ENCODE results near the gene COMT.

Gene COMT

DNA sequence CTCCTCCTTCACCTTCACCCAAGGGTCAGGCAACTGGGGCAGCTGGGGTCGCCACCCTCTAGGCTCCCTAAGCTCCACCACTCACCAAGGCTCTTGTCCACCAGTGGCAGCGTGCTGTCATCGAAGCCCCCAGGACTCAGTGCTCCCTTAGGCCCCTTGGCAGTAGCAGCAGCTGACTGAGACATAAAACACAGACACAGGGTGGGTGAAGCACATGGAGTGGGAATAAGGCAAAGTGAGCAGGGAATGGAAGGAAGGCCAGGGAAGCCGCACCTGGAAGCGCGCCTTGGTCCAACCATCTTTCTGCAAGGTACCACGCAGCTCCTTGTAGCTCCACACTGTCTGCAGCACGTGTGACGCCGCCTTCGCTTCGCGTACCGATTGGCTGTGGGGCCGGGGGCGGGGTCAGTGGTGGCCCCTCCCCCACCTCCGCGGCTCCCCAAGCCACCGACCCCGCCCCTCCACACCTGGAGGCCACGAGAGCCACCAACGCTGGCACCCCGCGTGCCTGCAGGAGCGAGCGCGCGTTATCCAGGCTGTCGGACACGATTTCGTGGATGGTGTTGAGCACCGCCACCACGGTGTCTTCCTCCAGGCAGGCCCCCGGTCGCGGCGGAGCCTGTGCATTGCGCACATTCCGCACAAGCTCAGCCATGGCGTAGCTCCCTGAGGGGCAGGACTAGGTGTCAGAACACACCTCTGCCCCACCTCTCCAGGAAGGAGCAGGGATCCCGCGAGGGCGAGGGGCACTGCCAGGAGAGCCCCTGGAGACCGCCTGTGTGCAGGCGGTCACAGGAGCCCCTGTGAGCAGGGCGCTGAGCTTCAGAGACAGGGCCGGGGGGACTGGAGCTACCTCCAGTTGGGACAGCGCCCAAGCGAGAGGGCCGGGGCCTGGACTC is 31.3 kb downstream of the COMT start:
- Histone ChIP-seq H2BK15ac (ENCODE audit: low read depth, poor library complexity, severe bottlenecking) (no peak overlapping the region), H3K27me3 (ENCODE audit: control insufficient read depth in 1 of 2, insufficient read depth in 1 of 2, low read length in 2 of 2) (peaks cover 0 to 8% of the 10 kb centered on the region in 2 experiments), H3K9ac (ENCODE audit: low read length) (no peak overlapping the region), H2AFZ (ENCODE audit: low read depth, low read length) (no peak overlapping the region), H3K18ac (ENCODE audit: low read depth in 1 of 2, low read length in 2 of 2) (no peak overlapping the region), H3K36me3 (ENCODE audit: control insufficient read depth in 1 of 2, insufficient read depth in 2 of 2, low read depth in 1 of 2, low read length in 2 of 2) (peaks cover 16 to 72% of the 10 kb centered on the region in 2 experiments), H2BK5ac (ENCODE audit: low read depth, low read length, poor library complexity, severe bottlenecking) (no peak overlapping the region), H3K14ac (ENCODE audit: low read length in 2 of 2) (no peak overlapping the region), H4K91ac (ENCODE audit: low read length) (no peak overlapping the region), H4K8ac (ENCODE audit: low read length) (no peak overlapping the region), H3K9me3 (ENCODE audit: control insufficient read depth, low read length) (no peaks in the 10 kb centered on the region), H3K79me1 (replicated peaks; ENCODE audit: low read length, poor library complexity, severe bottlenecking) (no peaks in the 10 kb centered on the region), H3K4me2 (ENCODE audit: low read length, poor library complexity, severe bottlenecking) (no peak overlapping the region), H2BK120ac (ENCODE audit: low read depth, low read length) (no peak overlapping the region), H3K4me1 (ENCODE audit: control insufficient read depth, insufficient read depth, low read depth, low read length) (peaks cover 26% of the 10 kb centered on the region), H3K27ac (ENCODE audit: low read length, poor library complexity, severe bottlenecking) (no peak overlapping the region), H3K23ac (ENCODE audit: low read length in 2 of 2) (no peak overlapping the region), H3K4me3 (ENCODE audit: insufficient read depth in 1 of 2, low read depth in 1 of 2, low read length in 2 of 2) (no peak overlapping the region), H2BK12ac (ENCODE audit: low read length in 2 of 2) (no peak overlapping the region), H3K4ac (ENCODE audit: low read depth in 1 of 2, low read length in 2 of 2) (no peak overlapping the region), H2AK5ac (ENCODE audit: low read length, severe bottlenecking) (no peak overlapping the region)
- no peak for DNase-seq
- WGBS: 99% methylated on average over 50 of the region's 50 CpGs

DNA sequence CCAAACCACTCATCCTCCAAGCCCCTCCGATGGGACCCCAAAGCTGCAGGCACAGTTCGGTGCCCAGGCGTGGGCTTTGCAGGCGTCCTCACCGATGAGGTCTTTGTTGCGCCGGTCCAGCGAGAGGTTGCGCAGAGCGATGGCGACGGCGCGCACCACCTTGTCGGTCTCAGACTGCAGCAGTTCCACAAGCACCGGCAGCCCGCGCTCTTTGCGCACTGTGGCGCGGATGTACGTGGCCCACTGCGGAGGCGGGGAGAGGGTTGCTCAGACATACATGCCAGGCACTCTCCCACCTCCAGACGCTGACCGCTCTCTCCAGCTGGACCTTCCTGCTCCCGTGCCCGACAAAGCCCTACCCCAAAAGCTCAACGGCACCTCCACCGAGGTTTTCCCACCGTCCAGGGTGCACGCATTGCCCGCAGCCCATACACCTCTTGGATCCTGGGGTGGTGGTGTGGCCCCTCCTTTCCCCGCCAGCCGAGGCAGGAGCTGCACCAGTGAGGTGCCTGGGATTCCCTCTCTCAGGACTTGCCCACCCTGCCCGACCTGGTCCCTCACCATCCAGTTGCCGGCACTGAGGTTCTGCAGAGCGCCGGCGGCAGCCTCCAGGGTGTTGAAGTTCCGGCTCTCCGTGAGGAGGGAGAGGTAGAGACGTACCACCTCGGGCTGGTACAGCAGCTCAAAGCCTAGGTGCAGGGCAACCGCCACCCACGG is 32.1 kb downstream of the COMT start:
- H2BK120ac ChIP-seq (ENCODE audit: low read depth, low read length): no peak overlapping the region
- H3K14ac ChIP-seq (ENCODE audit: low read length in 2 of 2): no peak overlapping the region
- H3K4me2 ChIP-seq (ENCODE audit: low read length, poor library complexity, severe bottlenecking): no peak overlapping the region
- 98% methylated on average over 43 of the region's 46 CpGs for WGBS
- no peak overlapping the region for H4K8ac ChIP-seq (ENCODE audit: low read length)
- no peak overlapping the region for H2BK5ac ChIP-seq (ENCODE audit: low read depth, low read length, poor library complexity, severe bottlenecking)
- H3K4me1 ChIP-seq (ENCODE audit: control insufficient read depth, insufficient read depth, low read depth, low read length): peaks cover 26% of the 10 kb centered on the region
- H3K9ac ChIP-seq (ENCODE audit: low read length): no peak overlapping the region
- H3K4ac ChIP-seq (ENCODE audit: low read depth in 1 of 2, low read length in 2 of 2): no peak overlapping the region
- H3K23ac ChIP-seq (ENCODE audit: low read length in 2 of 2): no peak overlapping the region
- peaks cover 8 to 72% of the 10 kb centered on the region in 2 experiments for H3K36me3 ChIP-seq (ENCODE audit: control insufficient read depth in 1 of 2, insufficient read depth in 2 of 2, low read depth in 1 of 2, low read length in 2 of 2)
- H2AK5ac ChIP-seq (ENCODE audit: low read length, severe bottlenecking): no peak overlapping the region
- H2BK12ac ChIP-seq (ENCODE audit: low read length in 2 of 2): no peak overlapping the region
- no peak overlapping the region for H3K18ac ChIP-seq (ENCODE audit: low read depth in 1 of 2, low read length in 2 of 2)
- peaks cover 0 to 8% of the 10 kb centered on the region in 2 experiments for H3K27me3 ChIP-seq (ENCODE audit: control insufficient read depth in 1 of 2, insufficient read depth in 1 of 2, low read length in 2 of 2)
- no peak overlapping the region for H2AFZ ChIP-seq (ENCODE audit: low read depth, low read length)
- H3K27ac ChIP-seq (ENCODE audit: low read length, poor library complexity, severe bottlenecking): no peak overlapping the region
- H2BK15ac ChIP-seq (ENCODE audit: low read depth, poor library complexity, severe bottlenecking): no peak overlapping the region
- DNase-seq: no peak
- H3K79me1 ChIP-seq (replicated peaks; ENCODE audit: low read length, poor library complexity, severe bottlenecking): no peaks in the 10 kb centered on the region
- no peak overlapping the region for H4K91ac ChIP-seq (ENCODE audit: low read length)
- no peak overlapping the region for H3K4me3 ChIP-seq (ENCODE audit: insufficient read depth in 1 of 2, low read depth in 1 of 2, low read length in 2 of 2)
- no peaks in the 10 kb centered on the region for H3K9me3 ChIP-seq (ENCODE audit: control insufficient read depth, low read length)

- H3K4me2 ChIP-seq (ENCODE audit: low read length, poor library complexity, severe bottlenecking): no peak overlapping the region
- H3K27me3 ChIP-seq (ENCODE audit: control insufficient read depth in 1 of 2, insufficient read depth in 1 of 2, low read length in 2 of 2): peaks cover 0 to 8% of the 10 kb centered on the region in 2 experiments
- peak overlapping the region; percentile 22 for H4K8ac ChIP-seq (ENCODE audit: low read length)
- no peak overlapping the region for H2BK5ac ChIP-seq (ENCODE audit: low read depth, low read length, poor library complexity, severe bottlenecking)
- H2BK120ac ChIP-seq (ENCODE audit: low read depth, low read length): no peak overlapping the region
- no peak overlapping the region for H2AK5ac ChIP-seq (ENCODE audit: low read length, severe bottlenecking)
- peaks cover 26% of the 10 kb centered on the region for H3K4me1 ChIP-seq (ENCODE audit: control insufficient read depth, insufficient read depth, low read depth, low read length)
- no peak overlapping the region for H4K91ac ChIP-seq (ENCODE audit: low read length)
- H2BK12ac ChIP-seq (ENCODE audit: low read length in 2 of 2): no peak overlapping the region
- WGBS: 54% methylated on average over 7 of the region's 11 CpGs
- no peaks in the 10 kb centered on the region for H3K9me3 ChIP-seq (ENCODE audit: control insufficient read depth, low read length)
- H3K4ac ChIP-seq (ENCODE audit: low read depth in 1 of 2, low read length in 2 of 2): no peak overlapping the region
- H3K36me3 ChIP-seq (ENCODE audit: control insufficient read depth in 1 of 2, insufficient read depth in 2 of 2, low read depth in 1 of 2, low read length in 2 of 2): peaks cover 13 to 73% of the 10 kb centered on the region in 2 experiments
- no peak overlapping the region for H3K4me3 ChIP-seq (ENCODE audit: insufficient read depth in 1 of 2, low read depth in 1 of 2, low read length in 2 of 2)
- no peak overlapping the region for H2AFZ ChIP-seq (ENCODE audit: low read depth, low read length)
- H3K9ac ChIP-seq (ENCODE audit: low read length): no peak overlapping the region
- H3K27ac ChIP-seq (ENCODE audit: low read length, poor library complexity, severe bottlenecking): peak overlapping the region; percentile 18
- no peaks in the 10 kb centered on the region for H3K79me1 ChIP-seq (replicated peaks; ENCODE audit: low read length, poor library complexity, severe bottlenecking)
- no peak overlapping the region for H3K18ac ChIP-seq (ENCODE audit: low read depth in 1 of 2, low read length in 2 of 2)
- no peak overlapping the region for H3K14ac ChIP-seq (ENCODE audit: low read length in 2 of 2)
- peak; percentile 59 for DNase-seq
- H3K23ac ChIP-seq (ENCODE audit: low read length in 2 of 2): no peak overlapping the region
- H2BK15ac ChIP-seq (ENCODE audit: low read depth, poor library complexity, severe bottlenecking): no peak overlapping the region
Observed at GRCh38 chr22:19974268-19974861, 32.8 kb downstream of the COMT start.
